IPS-18a (cell line): ENCODE measurements around the gene EIF6.

Source experiments
- H3K27ac ChIP-seq: one replicate; pipeline ENCODE4 v1.5.1; 2013; ENCODE audit warnings: low read length
- H3K27me3 ChIP-seq: one replicate; pipeline ENCODE4 v1.6.1; 2013; ENCODE audit warnings: mild to moderate bottlenecking, low read length; ENCODE audit not compliant: control insufficient read depth, insufficient read depth
- H3K36me3 ChIP-seq: one replicate; pipeline ENCODE4 v1.6.1; 2013; ENCODE audit warnings: low read depth, low read length; ENCODE audit not compliant: control insufficient read depth
- H3K4me1 ChIP-seq: one replicate; pipeline ENCODE4 v1.6.1; 2013; ENCODE audit warnings: low read depth, low read length; ENCODE audit not compliant: control insufficient read depth
- H3K4me3 ChIP-seq: one replicate; pipeline ENCODE4 v1.5.1; 2013; ENCODE audit warnings: low read length
- H3K9ac ChIP-seq: one replicate; pipeline ENCODE4 v1.6.1; 2013; ENCODE audit warnings: mild to moderate bottlenecking, low read length, moderate library complexity
- H3K9me3 ChIP-seq: one replicate; pipeline ENCODE4 v1.6.1; 2013; ENCODE audit warnings: low read depth, low read length; ENCODE audit not compliant: control insufficient read depth

EIF6 gene

DNA sequence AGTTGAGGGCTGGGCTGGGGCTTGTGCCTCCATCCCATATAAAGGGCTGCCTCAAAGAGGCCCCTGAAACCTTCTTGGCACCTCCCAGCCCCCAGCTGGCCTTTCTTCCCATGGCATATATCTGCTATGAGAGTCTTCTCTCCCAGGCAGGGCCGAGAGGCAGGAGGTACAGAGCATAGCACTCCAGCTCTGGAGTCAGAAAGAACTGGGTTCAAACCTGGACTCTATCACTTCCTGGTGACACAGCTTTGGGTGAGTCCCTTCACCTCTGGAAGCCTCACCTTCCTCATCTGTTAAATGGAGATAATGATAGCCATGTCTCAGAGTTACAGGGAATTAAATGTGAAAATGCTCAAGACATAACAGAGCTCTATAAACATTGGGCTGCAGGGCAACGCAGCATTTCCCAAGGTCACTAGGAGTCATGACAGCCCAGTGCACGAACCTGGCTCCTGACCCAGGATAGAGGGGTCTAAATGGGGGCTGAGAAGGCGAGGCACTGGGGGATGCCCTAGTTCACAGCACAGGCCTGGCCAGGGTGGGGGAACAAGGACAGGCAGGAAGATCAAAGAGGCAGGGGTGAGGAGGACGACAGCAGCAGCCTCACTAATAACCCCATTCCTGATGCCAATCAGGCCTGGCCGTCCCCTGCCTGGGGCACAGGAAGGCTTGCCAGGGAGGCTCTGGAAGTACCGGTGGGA, 5.8 kb upstream of the EIF6 start:
- no peaks in the 10 kb centered on the region for H3K9me3 ChIP-seq
- H3K4me1 ChIP-seq: no peaks in the 10 kb centered on the region
- H3K27me3 ChIP-seq: no peaks in the 10 kb centered on the region
- H3K9ac ChIP-seq: no peak overlapping the region
- no peak overlapping the region for H3K4me3 ChIP-seq
- no peaks in the 10 kb centered on the region for H3K36me3 ChIP-seq
- H3K27ac ChIP-seq: no peak overlapping the region

DNA sequence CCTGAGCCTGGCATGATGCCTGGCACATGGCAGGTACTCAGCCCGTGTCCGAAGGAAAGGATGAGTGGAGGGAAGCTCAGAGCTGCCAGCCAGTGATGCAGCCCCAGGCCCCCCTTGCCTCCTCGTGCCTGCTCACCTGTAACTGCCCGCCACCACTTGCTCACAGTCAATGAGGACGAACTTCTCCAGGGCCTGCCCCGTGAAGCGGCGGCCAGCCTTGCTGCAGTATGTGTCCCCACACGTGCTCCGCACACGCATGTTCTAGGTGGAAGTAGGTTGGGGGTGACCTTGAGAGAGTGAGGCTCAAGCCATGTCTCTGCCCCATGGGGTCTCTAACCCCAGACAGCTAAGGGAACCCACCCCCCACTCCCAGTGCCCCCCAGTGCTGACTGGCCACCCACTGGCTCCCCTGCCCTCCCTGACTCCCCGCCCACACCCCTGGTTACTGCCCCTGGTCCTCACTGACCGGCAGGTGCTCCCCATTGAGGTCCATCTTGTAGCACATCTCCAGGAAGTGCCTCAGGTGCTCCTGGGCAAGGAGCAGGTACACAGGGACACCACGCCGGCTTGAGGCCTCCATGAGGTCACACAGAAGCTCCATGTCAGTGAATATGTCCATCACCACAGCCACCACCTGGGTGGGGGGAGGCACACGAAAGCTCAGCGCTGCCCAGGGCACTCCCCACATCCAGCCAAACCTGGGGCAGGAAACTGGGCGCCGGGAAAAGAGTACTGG, 3.9 kb upstream of the EIF6 start:
- Histone ChIP-seq H3K9me3 (no peaks in the 10 kb centered on the region), H3K4me1 (no peaks in the 10 kb centered on the region), H3K9ac (no peak overlapping the region), H3K27me3 (no peaks in the 10 kb centered on the region), H3K4me3 (no peak overlapping the region), H3K36me3 (no peaks in the 10 kb centered on the region), H3K27ac (no peak overlapping the region)

DNA sequence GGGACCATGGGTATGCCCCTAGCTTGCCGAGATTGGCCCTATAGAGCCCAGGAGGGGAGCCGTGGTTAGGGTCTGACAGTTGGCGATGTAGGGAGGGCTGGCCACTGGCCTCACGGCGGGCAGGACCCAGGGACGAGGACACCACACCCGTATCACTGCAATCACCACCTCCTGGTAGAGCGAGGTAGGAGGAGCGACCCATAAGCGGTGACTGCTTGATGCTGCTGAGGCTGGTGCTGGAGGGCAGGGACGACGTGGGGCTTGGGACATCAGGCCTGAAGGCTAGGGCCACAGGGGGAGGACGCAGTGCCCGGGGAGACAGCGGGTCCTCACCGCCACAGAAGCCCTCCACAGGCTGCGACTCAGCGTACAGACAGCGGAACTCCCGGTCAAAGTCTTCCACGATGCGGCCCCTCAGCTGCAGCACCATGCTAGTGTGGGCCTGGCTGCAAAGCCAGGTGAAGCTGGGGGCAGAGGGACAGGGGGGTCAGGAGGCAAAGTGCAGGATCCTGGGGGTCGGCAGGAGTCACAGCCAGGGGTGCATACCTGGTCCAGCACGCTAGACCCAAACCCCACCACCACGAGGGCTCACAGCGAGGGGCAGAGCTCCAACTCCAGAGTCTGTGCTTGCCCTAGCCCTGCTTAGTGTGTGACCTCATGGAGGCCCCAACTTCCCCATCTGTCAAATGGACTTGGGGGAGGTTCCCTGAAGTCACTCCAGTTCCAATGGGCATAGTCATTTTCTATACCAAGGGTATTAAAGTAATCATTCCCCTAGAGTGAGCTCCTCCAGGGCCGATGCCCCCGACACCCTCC, 3.1 kb upstream of the EIF6 start:
- Histone ChIP-seq H3K27ac (no peak overlapping the region), H3K4me3 (no peak overlapping the region), H3K36me3 (no peaks in the 10 kb centered on the region), H3K4me1 (no peaks in the 10 kb centered on the region), H3K9ac (no peak overlapping the region), H3K27me3 (no peaks in the 10 kb centered on the region), H3K9me3 (no peaks in the 10 kb centered on the region)

DNA sequence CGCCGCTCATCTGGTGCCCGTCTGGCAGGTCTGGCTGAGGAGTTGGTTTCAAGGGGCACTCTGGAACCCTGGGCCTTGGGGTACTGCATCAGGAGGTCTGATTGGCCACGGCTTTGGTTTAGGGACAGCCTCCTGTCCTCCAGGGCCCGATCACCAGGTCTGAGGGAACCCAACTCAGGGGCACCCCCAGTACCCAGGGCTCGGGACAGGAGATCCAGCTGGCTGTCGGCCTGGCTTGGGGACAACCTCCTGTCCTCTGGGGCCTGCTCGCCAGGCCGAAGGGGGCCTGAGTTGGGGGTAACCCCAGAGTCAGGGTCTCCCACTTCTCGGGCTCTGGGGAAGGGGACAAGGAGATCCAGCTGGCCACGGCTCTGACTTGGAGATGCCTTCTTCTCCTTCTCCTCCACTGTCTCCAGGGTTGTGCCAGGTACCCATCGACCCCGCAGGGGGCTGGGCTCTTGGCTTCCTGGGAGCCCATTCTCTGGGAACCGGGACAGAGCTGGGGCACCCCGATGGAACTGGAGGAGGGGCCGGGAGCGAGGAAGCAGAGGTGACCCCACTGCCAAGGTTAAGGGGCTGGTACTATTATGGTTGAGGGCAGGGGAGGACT, 2.4 kb upstream of the EIF6 start:
- peaks cover 3% of the 10 kb centered on the region for H3K36me3 ChIP-seq
- no peak overlapping the region for H3K27ac ChIP-seq
- no peak overlapping the region for H3K9ac ChIP-seq
- H3K27me3 ChIP-seq: no peaks in the 10 kb centered on the region
- no peak overlapping the region for H3K4me3 ChIP-seq
- H3K9me3 ChIP-seq: no peaks in the 10 kb centered on the region
- no peaks in the 10 kb centered on the region for H3K4me1 ChIP-seq

DNA sequence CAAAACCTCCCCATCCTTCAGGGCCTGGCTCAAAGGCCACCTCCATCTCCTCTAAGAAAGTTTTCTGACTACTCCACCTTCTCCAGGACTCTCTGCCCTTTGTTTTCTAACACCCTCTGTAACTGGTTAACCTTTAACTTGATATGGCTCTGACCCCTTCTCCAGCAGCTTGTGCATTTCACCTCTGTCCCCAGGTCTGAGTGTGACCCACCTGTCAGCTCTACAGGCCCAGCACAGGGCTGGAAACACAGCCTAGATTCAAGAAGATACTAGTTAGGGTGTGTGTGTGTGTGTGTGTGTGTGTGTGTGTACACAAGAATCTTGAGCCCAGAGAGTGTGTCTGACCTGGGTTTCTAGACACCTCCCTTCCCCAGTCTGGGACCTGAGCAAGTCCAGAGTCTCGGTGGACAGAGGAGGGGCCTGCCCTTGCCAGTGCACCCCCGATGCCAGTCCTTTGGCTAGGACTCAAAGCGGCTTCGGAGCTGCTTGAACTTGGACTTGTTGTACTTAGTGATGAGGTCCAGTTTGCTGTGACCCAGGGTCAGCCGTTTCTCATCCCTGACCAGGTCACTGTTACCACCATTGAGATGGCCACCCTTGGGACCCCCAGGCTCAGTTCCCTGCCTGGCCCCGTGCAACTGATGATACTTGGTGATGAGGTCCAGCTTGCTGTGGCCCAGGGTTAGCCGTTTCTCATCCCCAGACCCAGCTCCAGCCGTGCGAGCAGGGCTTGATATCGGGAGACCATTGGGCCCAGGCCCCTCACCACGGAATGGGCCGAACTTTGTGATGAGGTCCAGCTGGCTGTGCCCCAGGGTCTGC, 1.7 kb upstream of the EIF6 start:
- Histone ChIP-seq H3K4me1 (no peaks in the 10 kb centered on the region), H3K9ac (no peak overlapping the region), H3K36me3 (peaks cover 6% of the 10 kb centered on the region), H3K4me3 (no peak overlapping the region), H3K27ac (no peak overlapping the region), H3K27me3 (no peaks in the 10 kb centered on the region), H3K9me3 (no peaks in the 10 kb centered on the region)

DNA sequence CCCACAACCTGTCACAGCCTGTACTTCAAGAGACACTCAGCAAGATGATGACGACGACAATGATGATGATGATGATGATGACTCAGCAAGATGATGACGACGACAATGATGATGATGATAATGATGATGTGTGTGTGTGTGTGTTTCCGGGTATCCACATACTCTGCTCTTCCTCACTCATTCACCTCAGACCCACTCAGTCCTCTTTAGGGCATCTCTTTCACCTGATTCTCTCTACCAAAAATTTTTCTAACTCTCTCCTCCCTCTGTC, 1.2 kb upstream of the EIF6 start:
- Histone ChIP-seq H3K4me1 (no peaks in the 10 kb centered on the region), H3K9ac (no peak overlapping the region), H3K4me3 (no peak overlapping the region), H3K36me3 (peaks cover 8% of the 10 kb centered on the region), H3K9me3 (no peaks in the 10 kb centered on the region), H3K27me3 (no peaks in the 10 kb centered on the region), H3K27ac (no peak overlapping the region)

DNA sequence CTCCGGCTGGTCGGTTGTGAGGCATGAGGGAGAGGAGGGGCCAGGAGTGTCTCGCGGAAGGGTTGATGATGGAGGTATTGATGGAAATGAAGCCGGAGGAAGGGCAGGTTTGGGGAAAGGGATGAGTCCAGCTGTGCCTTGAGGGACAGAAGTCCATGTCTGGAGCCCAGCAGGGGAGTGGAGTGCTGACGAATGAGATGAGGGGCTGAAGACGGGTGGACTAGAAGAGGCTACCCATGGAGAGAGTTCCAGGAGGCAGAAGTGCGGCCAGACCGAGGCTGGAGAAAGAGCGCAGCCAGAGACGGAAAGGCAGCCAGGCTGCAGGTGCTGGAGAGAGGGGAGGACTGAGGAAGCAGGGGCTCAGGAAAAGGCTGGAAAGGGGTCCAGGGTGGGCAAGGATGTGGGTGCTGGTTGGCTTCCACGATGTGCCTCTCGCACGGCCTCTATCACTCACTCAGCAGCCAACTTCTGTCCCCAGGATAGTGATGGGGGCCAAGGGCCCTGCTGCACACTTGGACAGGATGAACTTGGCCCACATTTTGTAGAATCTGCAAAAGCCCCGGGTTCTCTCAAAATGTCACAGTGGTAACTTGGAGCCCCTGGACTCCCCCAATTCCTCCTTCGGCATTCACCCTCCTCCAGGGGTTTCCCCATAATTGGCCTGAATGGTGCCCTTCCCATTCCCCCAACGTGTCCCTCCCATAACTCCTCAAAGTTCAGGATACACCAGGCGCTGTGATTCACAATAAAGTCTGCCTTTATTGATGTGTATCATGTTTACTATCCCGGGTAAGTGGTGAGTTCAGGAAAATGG, 627 bp upstream of the EIF6 start:
- H3K36me3 ChIP-seq: peaks cover 14% of the 10 kb centered on the region
- H3K27ac ChIP-seq: no peak overlapping the region
- H3K4me1 ChIP-seq: no peaks in the 10 kb centered on the region
- peak overlapping the region; percentile 84 for H3K9ac ChIP-seq
- no peaks in the 10 kb centered on the region for H3K27me3 ChIP-seq
- H3K4me3 ChIP-seq: peak overlapping the region; percentile 92
- no peaks in the 10 kb centered on the region for H3K9me3 ChIP-seq

DNA sequence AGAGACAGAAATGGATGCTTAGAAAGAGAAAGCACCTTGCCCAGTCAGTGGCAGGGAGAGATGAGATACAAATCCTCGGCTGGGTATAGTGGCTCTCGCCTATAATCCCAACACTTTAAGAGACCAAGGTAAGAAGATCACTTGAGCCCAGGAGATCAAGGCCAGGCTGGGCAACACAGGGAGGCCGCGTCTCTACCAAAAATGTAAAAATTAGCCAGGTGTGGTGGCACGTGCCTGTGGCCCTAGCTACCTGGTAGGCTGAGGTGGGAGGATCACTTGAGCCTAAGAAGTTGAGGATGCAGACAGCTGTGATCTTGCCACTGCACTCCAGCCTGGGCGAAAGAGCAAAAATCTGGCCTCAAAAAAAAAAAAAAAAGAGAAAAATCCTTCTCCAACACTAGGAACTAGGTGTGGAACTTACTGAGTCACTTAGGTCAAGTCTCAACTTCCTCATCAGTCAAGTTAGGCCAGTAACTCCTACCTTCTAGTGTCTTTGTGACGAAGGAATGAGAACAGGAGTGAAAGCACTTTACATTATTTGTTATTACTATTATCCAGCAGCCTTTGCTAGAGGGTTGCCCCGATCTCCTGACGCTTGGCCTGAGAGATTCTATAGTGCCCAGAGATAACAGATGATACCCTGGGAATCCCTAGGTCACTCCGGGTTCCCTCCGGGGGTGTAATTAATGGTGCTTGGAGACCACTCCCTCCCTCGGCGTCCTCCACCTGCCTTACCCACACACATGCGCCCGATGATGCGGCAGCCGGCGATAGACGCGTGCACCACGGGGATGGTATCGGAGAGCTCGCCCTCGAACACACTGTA, 918 bp downstream of the EIF6 start:
- Histone ChIP-seq H3K27me3 (no peaks in the 10 kb centered on the region), H3K36me3 (peaks cover 29% of the 10 kb centered on the region), H3K27ac (no peak overlapping the region), H3K9ac (peak overlapping the region; percentile 84), H3K4me3 (peak overlapping the region; percentile 92), H3K9me3 (no peaks in the 10 kb centered on the region), H3K4me1 (no peaks in the 10 kb centered on the region)

DNA sequence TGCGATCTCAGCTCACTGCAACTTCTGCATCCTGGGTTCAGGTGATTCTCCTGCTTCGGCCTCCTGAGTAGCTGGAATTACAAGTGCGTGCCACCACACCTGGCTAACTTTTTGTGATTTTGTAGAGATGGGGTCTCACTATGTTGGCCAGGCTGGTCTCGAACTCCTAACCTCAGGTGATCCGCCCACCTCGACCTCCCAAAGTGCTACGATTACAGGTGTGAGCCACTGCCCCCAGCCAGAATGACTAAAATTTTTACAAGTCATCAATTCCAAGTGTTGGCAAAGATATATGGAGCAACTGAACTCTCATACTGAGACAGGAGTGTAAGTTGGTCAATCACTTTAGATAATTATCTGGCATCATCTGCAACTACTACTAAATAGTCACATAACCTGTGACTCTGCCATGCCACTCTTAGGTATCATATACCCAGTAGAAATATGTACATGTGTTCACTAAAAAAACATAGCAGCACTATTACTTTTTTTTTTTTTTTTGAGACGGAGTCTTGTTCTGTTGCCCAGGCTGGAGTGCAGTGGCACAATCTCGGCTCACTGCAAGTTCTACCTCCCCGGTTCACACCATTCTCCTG, 3.0 kb downstream of the EIF6 start:
- Histone ChIP-seq H3K36me3 (peaks cover 31% of the 10 kb centered on the region), H3K27ac (no peak overlapping the region), H3K4me3 (no peak overlapping the region), H3K9me3 (no peaks in the 10 kb centered on the region), H3K27me3 (no peaks in the 10 kb centered on the region), H3K9ac (no peak overlapping the region), H3K4me1 (no peaks in the 10 kb centered on the region)

DNA sequence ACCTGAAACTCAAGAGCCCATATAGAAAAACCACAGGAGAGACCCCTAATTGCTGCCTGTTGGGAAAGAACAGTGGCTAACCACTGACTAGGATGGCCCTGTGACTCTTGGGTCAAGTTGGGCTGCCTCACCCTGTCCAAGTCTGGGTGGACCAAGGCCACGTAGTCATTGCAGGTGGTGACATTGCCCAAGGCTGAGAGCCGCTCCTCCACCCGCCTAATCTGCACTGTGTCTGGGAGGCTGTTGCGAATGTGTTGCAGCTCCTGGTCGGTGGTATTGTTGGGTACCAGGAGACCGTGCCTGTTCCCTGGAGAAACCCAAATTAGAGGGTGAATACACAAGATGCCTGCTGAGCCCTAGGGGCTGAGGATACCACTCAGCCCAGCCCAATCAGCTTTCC, 4.0 kb downstream of the EIF6 start:
- Histone ChIP-seq H3K27ac (no peak overlapping the region), H3K36me3 (peaks cover 31% of the 10 kb centered on the region), H3K9ac (no peak overlapping the region), H3K4me1 (no peaks in the 10 kb centered on the region), H3K4me3 (no peak overlapping the region), H3K27me3 (no peaks in the 10 kb centered on the region), H3K9me3 (no peaks in the 10 kb centered on the region)
